HepG2 (cell line): ENCODE measurements around the gene TUBB4A. TPM values are rescaled to one million over a fixed set of nuclear protein-coding genes. Genes with fewer than 3 reads are reported as not detected.

Source experiments
- ATAC-seq: fragments of 200-7000 bp; cut with Tn5 transposase; 3 replicates; pipeline ENCODE4 v1.9.1; 2020; ENCODE audit warnings: mild to moderate bottlenecking, moderate library complexity
- BruUV-seq: library from RNA; stranded (reverse); fragments of 400-500 nt; replicated peaks from 2 replicates; lab custom pipeline; 2021; lab: Mats Ljungman, UMichigan
- CTCF ChIA-PET: fragments of 300-600 bp; formaldehyde crosslinking; extraction: SDS; loops from one replicate; lab custom pipeline; 2021; ENCODE audit warnings: low total read pairs, inconsistent platforms, low intra/inter-chr PET ratio; lab: Yijun Ruan, JAX
- POLR2A ChIA-PET: fragments of 350-600 bp; sonication (Branson Sonifier 250); formaldehyde crosslinking; loops from one replicate; lab custom pipeline; 2020; ENCODE audit warnings: antibody characterized with exemption, inconsistent platforms; lab: Yijun Ruan, JAX
- DNase-seq: peaks from one replicate; pipeline ENCODE4 v3.0.0-alpha.2; 2015; ENCODE audit warnings: low spot score
- FAIRE-seq: peaks from 3 replicates; lab custom pipeline; 2011; peaks lifted over from hg19 to GRCh38; lab: Jason Lieb, UNC
- H2AFZ ChIP-seq: one replicate; pipeline ENCODE4 v1.6.1; 2011; ENCODE audit warnings: low read length, inconsistent platforms
- H3K27ac ChIP-seq: fragments of 300-600 bp; 3 replicates; pipeline ENCODE4 v1.8.0; 2011; ENCODE audit warnings: mixed run types, mild to moderate bottlenecking, mixed read lengths, low read length, inconsistent platforms; ENCODE audit not compliant: insufficient read depth; ENCODE audit errors: extremely low read length
- H3K27me3 ChIP-seq, 2 experiments: fragments of 200-600 bp in 1 of 2; 2 replicates in 1 of 2; 3 replicates in 1 of 2; pipeline versions ENCODE4 v1.6.0 to v1.8.0; 2011; ENCODE audit warnings: low read length in 2 of 2, mild to moderate bottlenecking in 2 of 2, moderate library complexity in 2 of 2, inconsistent platforms in 1 of 2; ENCODE audit not compliant: insufficient read depth in 2 of 2, control insufficient read depth in 1 of 2
- H3K36me3 ChIP-seq, 2 experiments: fragments of 200-600 bp in 1 of 2; replicated peaks in 1 of 2; 2 replicates in 1 of 2; 3 replicates in 1 of 2; pipeline versions ENCODE4 v1.5.1 to v1.8.0; 2011; ENCODE audit warnings: low read length in 2 of 2, inconsistent platforms in 1 of 2; ENCODE audit not compliant: insufficient read depth in 2 of 2, control insufficient read depth in 1 of 2
- H3K4me1 ChIP-seq: 2 replicates; pipeline ENCODE4 v1.5.1; 2012; ENCODE audit warnings: low read length, inconsistent platforms; ENCODE audit not compliant: insufficient read depth
- H3K4me2 ChIP-seq: 2 replicates; pipeline ENCODE4 v1.6.0; 2011; ENCODE audit warnings: low read depth, low read length, inconsistent platforms
- H3K4me3 ChIP-seq, 3 experiments: fragments of 200-600 bp in 1 of 3; sonication (generic), shearing (Covaris generic) in 1 of 3; replicated peaks in 1 of 3; 2 replicates each; pipeline ENCODE4 v1.5.1; 2011 to 2016; ENCODE audit warnings: low read length in 3 of 3, inconsistent platforms in 2 of 3, low read depth in 2 of 3, mild to moderate bottlenecking in 2 of 3, control low read depth in 1 of 3, mixed read lengths in 1 of 3; ENCODE audit not compliant: insufficient read depth in 1 of 3
- H3K79me2 ChIP-seq: one replicate; pipeline ENCODE4 v1.6.1; 2011; ENCODE audit warnings: low read length, inconsistent platforms; ENCODE audit not compliant: insufficient read depth
- H3K9ac ChIP-seq: 2 replicates; pipeline ENCODE4 v1.6.0; 2011; ENCODE audit warnings: mild to moderate bottlenecking, low read depth, low read length, inconsistent platforms; ENCODE audit not compliant: insufficient read depth
- H3K9me3 ChIP-seq: 2 replicates; pipeline ENCODE4 v1.5.1; 2012; ENCODE audit warnings: mild to moderate bottlenecking, low read length
- H4K20me1 ChIP-seq: 2 replicates; pipeline ENCODE4 v1.6.0; 2011; ENCODE audit warnings: inconsistent platforms, mild to moderate bottlenecking, low read length, moderate library complexity; ENCODE audit not compliant: insufficient read depth
- AFF4 ChIP-seq: sonication (generic); formaldehyde crosslinking; IDR thresholded peaks from 2 replicates; pipeline ENCODE4 v1.4.0; 2020; ENCODE audit warnings: missing genetic modification reagents
- ATF7-NPFF ChIP-seq: sonication (generic); formaldehyde crosslinking; IDR thresholded peaks from 2 replicates; pipeline ENCODE4 v1.8.1; 2023; ENCODE audit warnings: mild to moderate bottlenecking, low read depth, missing genetic modification reagents, moderate library complexity
- FOSL2 ChIP-seq: sonication (generic); formaldehyde crosslinking; IDR thresholded peaks from 2 replicates; pipeline ENCODE4 v1.4.0; 2020; ENCODE audit warnings: missing genetic modification reagents
- FOXO1 ChIP-seq: sonication (generic); formaldehyde crosslinking; IDR thresholded peaks from 2 replicates; pipeline ENCODE4 v1.4.0; 2020; ENCODE audit warnings: missing genetic modification reagents
- LBX2 ChIP-seq: sonication (generic); formaldehyde crosslinking; IDR thresholded peaks from 2 replicates; pipeline ENCODE4 v1.5.0; 2020; ENCODE audit warnings: missing genetic modification reagents, mild to moderate bottlenecking, borderline replicate concordance
- NFRKB ChIP-seq: fragments of 450-650 bp; IDR thresholded peaks from 2 replicates; pipeline ENCODE4 v1.6.1; 2017
- TAF1 ChIP-seq: sonication (generic); formaldehyde crosslinking; IDR thresholded peaks from 2 replicates; pipeline ENCODE4 v1.4.0; 2020; ENCODE audit warnings: missing genetic modification reagents
- TBX3 ChIP-seq: fragments of 450-650 bp; IDR thresholded peaks from 2 replicates; pipeline ENCODE4 v1.6.1; 2017; ENCODE audit warnings: antibody characterized with exemption, mild to moderate bottlenecking, inconsistent platforms, borderline replicate concordance
- U2AF2 ChIP-seq: fragments of 200-400 bp; formaldehyde crosslinking; IDR thresholded peaks from 2 replicates; pipeline ENCODE4 v1.6.1; 2017; ENCODE audit warnings: low read depth, mild to moderate bottlenecking, low read length
- ZBTB3 ChIP-seq: sonication (generic); formaldehyde crosslinking; IDR thresholded peaks from 2 replicates; pipeline ENCODE4 v1.4.0; 2020; ENCODE audit warnings: low read depth, mild to moderate bottlenecking, moderate library complexity, missing genetic modification reagents, borderline replicate concordance
- ZNF121 ChIP-seq: sonication (generic); formaldehyde crosslinking; IDR thresholded peaks from 2 replicates; pipeline ENCODE4 v1.5.0; 2020; ENCODE audit warnings: mild to moderate bottlenecking, missing genetic modification reagents
- WGBS: methylation state at CpG from one replicate; pipeline ENCODE4 v1.1.6; 2017; ENCODE audit warnings: low lambda C conversion rate; 5-methylcytosine and 5-hydroxymethylcytosine counted together
- in situ Hi-C: cut with HindIII; loops from 2 replicates; pipeline ENCODE4 v1.10.0; 2017; ENCODE audit warnings: low pct_unique_long_range_greater_than_20kb; ENCODE audit not compliant: extremely low pct_ligation_motif_present
- intact Hi-C: fragments of 100-400 bp; cut with micrococcal nuclease; formaldehyde crosslinking; loops from one replicate; pipeline ENCODE4 v1.10.0; 2022; ENCODE audit not compliant: unreplicated experiment
- polyA plus RNA-seq, 8 experiments: library from polyadenylated mRNA; depleted of rRNA in 3 of 8; stranded (reverse) in 7 of 8; unstranded in 1 of 8; fragments of >200 nt; fragmentation: Illumina TruSeq in 4 of 8; extraction: Trizol in 4 of 8; gene quantifications; 2 replicates each; pipeline versions ENCODE4 v1.2.1 to v1.2.3, GENCODE V29; 2011 to 2016; ENCODE audit warnings: low read depth in 4 of 8, missing spikeins in 1 of 8, mixed read lengths in 1 of 8; ENCODE audit not compliant: insufficient read depth in 1 of 8
- total RNA-seq, 5 experiments: library from RNA; depleted of rRNA; stranded (reverse); fragments of >200 nt; fragmentation: Illumina TruSeq; extraction: Trizol; gene quantifications; 2 replicates each; pipeline ENCODE4 v1.2.3, GENCODE V29; 2016; ENCODE audit warnings: low read depth in 1 of 5
- TF ChIP-seq, protein P1 (sequence below): sonication (generic); formaldehyde crosslinking; IDR thresholded peaks from 2 replicates; pipeline ENCODE4 v1.4.0; 2020; ENCODE audit warnings: mild to moderate bottlenecking, missing genetic modification reagents
- TF ChIP-seq, protein P2 (sequence below): sonication (generic); formaldehyde crosslinking; IDR thresholded peaks from 2 replicates; pipeline ENCODE4 v1.4.0; 2020; ENCODE audit warnings: missing genetic modification reagents
- TF ChIP-seq, protein P3 (sequence below): IDR thresholded peaks from 2 replicates; pipeline ENCODE4 v1.6.1; 2016; ENCODE audit warnings: missing compliant biosample characterization, missing genetic modification reagents, borderline replicate concordance

Gene TUBB4A
- total and polyA plus RNA-seq, 2 of the 13 experiments (the other 11 are each of a cell fraction or from before 2014, with no cell fraction given), result not detected

DNA sequence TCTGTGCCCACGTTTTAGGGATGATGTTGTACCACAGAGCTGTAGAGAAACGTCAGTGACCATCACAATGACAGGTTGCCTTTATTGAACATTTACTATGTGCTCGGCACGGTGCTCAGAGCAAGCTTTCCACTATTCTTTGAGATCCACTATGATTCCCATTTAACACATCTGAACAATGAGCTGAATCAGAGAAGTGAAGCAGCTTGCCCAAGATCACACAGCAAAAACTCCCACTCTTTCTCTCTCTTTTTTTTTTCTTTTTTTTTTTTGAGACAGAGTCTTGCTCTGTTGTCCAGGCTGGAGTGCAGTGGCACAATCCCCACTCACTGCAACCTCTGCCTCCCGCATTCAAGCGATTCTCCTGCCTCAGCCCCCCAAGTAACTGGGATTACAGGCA is 20.6 kb upstream of the TUBB4A start (continued):
- TF ChIP-seq NFRKB (no peak), TAF1 (CRISPR knock-in tag) (no peak), AFF4 (CRISPR knock-in tag) (no peak), U2AF2 (no peak)
- TF ChIP-seq, protein P1, sequence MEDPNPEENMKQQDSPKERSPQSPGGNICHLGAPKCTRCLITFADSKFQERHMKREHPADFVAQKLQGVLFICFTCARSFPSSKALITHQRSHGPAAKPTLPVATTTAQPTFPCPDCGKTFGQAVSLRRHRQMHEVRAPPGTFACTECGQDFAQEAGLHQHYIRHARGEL (CRISPR knock-in tag), result no peak

DNA sequence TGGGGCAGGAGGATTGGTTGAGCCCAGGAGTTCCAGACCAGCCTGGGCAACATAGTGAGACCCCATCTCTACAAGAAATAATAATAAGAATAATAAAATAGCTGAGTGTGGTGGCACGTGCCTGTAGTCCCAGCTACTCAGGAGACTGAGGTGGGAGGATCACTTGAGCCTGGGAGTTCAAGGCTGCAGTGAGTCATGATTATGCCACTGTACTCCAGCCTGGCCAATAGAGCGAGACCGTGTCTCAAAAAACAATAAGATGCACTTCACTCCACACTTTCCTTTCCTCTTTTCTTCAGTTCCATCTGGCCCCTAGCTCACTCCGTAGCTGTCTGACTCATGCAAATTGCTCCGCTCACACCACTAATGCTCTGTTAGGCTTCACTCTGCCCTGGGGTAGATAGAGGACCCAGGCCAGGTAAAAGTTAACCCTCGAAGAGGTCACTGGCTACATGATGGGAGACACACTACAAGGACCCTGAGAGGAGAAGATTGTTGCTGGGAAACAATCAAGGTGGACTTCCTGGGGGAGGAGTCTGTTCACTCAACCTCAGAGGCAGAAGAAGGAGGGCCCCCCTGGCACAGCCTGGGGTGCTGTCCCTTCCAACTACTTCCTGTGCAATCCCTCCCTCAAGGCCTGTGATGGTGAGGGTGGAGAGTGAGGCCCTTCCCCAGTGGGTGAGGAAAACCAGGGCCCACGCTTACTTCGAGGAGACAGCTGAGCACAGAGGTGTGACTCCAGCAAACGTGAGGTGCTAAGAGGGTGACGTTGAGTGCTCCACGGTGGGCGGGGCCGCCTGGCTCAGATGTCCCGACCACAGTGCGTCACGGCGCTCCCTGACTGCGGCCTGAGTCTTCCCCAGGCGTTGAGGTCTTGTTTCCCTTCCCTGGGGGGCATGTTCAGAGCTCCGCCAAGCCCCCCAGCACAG is 19.9 kb upstream of the TUBB4A start:
- Histone ChIP-seq H3K36me3 (no peaks in the 10 kb centered on the region), H4K20me1 (no peaks in the 10 kb centered on the region), H3K27ac (no peak overlapping the region), H3K27me3 (no peaks in the 10 kb centered on the region), H3K9me3 (no peaks in the 10 kb centered on the region), H3K4me2 (0 out of 2 replicates have a peak overlapping the region, but pooled peaks have one; percentile 9), H2AFZ (no peak overlapping the region), H3K4me1 (peaks cover 20% of the 10 kb centered on the region), H3K4me3 (no peak overlapping the region), H3K9ac (no peak overlapping the region), H3K79me2 (no peaks in the 10 kb centered on the region)
- no TSS peak for BruUV-seq
- ChIA-PET CTCF (no interaction called here), POLR2A (no interaction called here)
- no peak for DNase-seq
- FAIRE-seq, result no peak
- ATAC-seq, result no peak
- 37% methylated on average over 14 of the region's 20 CpGs for WGBS
- in situ Hi-C loops (no loop called here), intact Hi-C loops (no loop called here)
- TF ChIP-seq LBX2 (CRISPR knock-in tag) (no peak), FOXO1 (no peak), TBX3 (no peak), ZNF121 (peak; percentile 64; the same call in 1 of the 2 replicates), ZBTB3 (CRISPR knock-in tag) (no peak), FOSL2 (peak; percentile 75), ATF7-NPFF (CRISPR knock-in tag) (no peak)
- TF ChIP-seq, protein P2, sequence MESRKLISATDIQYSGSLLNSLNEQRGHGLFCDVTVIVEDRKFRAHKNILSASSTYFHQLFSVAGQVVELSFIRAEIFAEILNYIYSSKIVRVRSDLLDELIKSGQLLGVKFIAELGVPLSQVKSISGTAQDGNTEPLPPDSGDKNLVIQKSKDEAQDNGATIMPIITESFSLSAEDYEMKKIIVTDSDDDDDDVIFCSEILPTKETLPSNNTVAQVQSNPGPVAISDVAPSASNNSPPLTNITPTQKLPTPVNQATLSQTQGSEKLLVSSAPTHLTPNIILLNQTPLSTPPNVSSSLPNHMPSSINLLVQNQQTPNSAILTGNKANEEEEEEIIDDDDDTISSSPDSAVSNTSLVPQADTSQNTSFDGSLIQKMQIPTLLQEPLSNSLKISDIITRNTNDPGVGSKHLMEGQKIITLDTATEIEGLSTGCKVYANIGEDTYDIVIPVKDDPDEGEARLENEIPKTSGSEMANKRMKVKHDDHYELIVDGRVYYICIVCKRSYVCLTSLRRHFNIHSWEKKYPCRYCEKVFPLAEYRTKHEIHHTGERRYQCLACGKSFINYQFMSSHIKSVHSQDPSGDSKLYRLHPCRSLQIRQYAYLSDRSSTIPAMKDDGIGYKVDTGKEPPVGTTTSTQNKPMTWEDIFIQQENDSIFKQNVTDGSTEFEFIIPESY (CRISPR knock-in tag), result 0 out of 2 replicates have a peak, but pooled peaks have one; percentile 10
- TF ChIP-seq, protein P3, sequence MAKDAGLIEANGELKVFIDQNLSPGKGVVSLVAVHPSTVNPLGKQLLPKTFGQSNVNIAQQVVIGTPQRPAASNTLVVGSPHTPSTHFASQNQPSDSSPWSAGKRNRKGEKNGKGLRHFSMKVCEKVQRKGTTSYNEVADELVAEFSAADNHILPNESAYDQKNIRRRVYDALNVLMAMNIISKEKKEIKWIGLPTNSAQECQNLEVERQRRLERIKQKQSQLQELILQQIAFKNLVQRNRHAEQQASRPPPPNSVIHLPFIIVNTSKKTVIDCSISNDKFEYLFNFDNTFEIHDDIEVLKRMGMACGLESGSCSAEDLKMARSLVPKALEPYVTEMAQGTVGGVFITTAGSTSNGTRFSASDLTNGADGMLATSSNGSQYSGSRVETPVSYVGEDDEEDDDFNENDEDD (CRISPR knock-in tag), result no peak
